Central memory CD4-positive, alpha-beta T cell (primary cell): ENCODE results near the gene NOMO2.
"Not testable (repeated sequence)": the region's sequence is repeated elsewhere in the genome, so short reads cannot be mapped to it uniquely, and the experiment has no call there.

ENCODE experiments used
- DNase-seq: peaks from one replicate; pipeline ENCODE4 v3.0.0; 2022
- total RNA-seq, 3 experiments: gene quantifications; one replicate each; lab custom pipeline; 2026; lab: John Stamatoyannopoulos, UW

NOMO2 gene
- total RNA-seq: 16.4 to 39.6 (median 30.0) reads per million in 3 experiments

GRCh38 chr16:18561727-18562314, at the start of gene NOMO2:
Gene NOMO2 (minus strand): TSS chr16:18562097. CDS start chr16:18562040, 57 bp downstream.
- DNase-seq: peak; percentile 96

- not testable (repeated sequence) for DNase-seq
Measured at GRCh38 chr16:18610147-18610803, 48.4 kb upstream of the NOMO2 start.

- DNase-seq: not testable (repeated sequence)
Measured at GRCh38 chr16:18608271-18608670, 46.4 kb upstream of the NOMO2 start.

- DNase-seq: not testable (repeated sequence)
Measured at GRCh38 chr16:18603572-18604246, 41.8 kb upstream of the NOMO2 start.

- DNase-seq: not testable (repeated sequence)
Measured at GRCh38 chr16:18598582-18598981, 36.7 kb upstream of the NOMO2 start.

- not testable (repeated sequence) for DNase-seq
Measured at GRCh38 chr16:18597734-18598133, 35.8 kb upstream of the NOMO2 start.

- not testable (repeated sequence) for DNase-seq
Measured at GRCh38 chr16:18597319-18597718, 35.4 kb upstream of the NOMO2 start.

- DNase-seq: not testable (repeated sequence)
Measured at GRCh38 chr16:18595796-18596195, 33.9 kb upstream of the NOMO2 start.

- DNase-seq: not testable (repeated sequence)
Measured at GRCh38 chr16:18594880-18595279, 33.0 kb upstream of the NOMO2 start.

- DNase-seq: not testable (repeated sequence)
Measured at GRCh38 chr16:18593904-18594303, 32.0 kb upstream of the NOMO2 start.

GRCh38 chr16:18592982-18593381, 31.1 kb upstream of the NOMO2 start:
- not testable (repeated sequence) for DNase-seq

- not testable (repeated sequence) for DNase-seq
Measured at GRCh38 chr16:18591908-18592307, 30.0 kb upstream of the NOMO2 start.

- DNase-seq: not testable (repeated sequence)
Measured at GRCh38 chr16:18591441-18591840, 29.5 kb upstream of the NOMO2 start.

GRCh38 chr16:18589806-18590205, 27.9 kb upstream of the NOMO2 start:
- not testable (repeated sequence) for DNase-seq

- not testable (repeated sequence) for DNase-seq
Measured at GRCh38 chr16:18586560-18587540, 25.0 kb upstream of the NOMO2 start.

GRCh38 chr16:18585789-18586188, 23.9 kb upstream of the NOMO2 start:
- DNase-seq: not testable (repeated sequence)

GRCh38 chr16:18582902-18583301, 21.0 kb upstream of the NOMO2 start:
- no peak for DNase-seq

- not testable (repeated sequence) for DNase-seq
Measured at GRCh38 chr16:18580396-18580795, 18.5 kb upstream of the NOMO2 start.

GRCh38 chr16:18579261-18579660, 17.4 kb upstream of the NOMO2 start:
- DNase-seq: not testable (repeated sequence)

- DNase-seq: not testable (repeated sequence)
Measured at GRCh38 chr16:18577942-18578341, 16.0 kb upstream of the NOMO2 start.

- DNase-seq: not testable (repeated sequence)
Measured at GRCh38 chr16:18575945-18576344, 14.0 kb upstream of the NOMO2 start.

GRCh38 chr16:18575298-18575917, 13.5 kb upstream of the NOMO2 start:
- not testable (repeated sequence) for DNase-seq
